Measurements from ENCODE around the gene TCAIM.

- TF ChIP-seq, protein P1, sequence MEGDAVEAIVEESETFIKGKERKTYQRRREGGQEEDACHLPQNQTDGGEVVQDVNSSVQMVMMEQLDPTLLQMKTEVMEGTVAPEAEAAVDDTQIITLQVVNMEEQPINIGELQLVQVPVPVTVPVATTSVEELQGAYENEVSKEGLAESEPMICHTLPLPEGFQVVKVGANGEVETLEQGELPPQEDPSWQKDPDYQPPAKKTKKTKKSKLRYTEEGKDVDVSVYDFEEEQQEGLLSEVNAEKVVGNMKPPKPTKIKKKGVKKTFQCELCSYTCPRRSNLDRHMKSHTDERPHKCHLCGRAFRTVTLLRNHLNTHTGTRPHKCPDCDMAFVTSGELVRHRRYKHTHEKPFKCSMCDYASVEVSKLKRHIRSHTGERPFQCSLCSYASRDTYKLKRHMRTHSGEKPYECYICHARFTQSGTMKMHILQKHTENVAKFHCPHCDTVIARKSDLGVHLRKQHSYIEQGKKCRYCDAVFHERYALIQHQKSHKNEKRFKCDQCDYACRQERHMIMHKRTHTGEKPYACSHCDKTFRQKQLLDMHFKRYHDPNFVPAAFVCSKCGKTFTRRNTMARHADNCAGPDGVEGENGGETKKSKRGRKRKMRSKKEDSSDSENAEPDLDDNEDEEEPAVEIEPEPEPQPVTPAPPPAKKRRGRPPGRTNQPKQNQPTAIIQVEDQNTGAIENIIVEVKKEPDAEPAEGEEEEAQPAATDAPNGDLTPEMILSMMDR (IDR thresholded peaks at IDR 0.05) = no peak
- no peak for TF ChIP-seq POLR2A (IDR thresholded peaks at IDR 0.05)
- TF ChIP-seq POLR2AphosphoS5 (IDR thresholded peaks at IDR 0.05) = no peak
- no peak for TF ChIP-seq EP300 (IDR thresholded peaks at IDR 0.05)
Measured at GRCh38 chr3:44412365-44412764, 73.8 kb downstream of the TCAIM start.
